Right lobe of liver (tissue), 6 donors: ENCODE measurements around the gene CCT3. TPM values are rescaled to one million over a fixed set of nuclear protein-coding genes. Genes with fewer than 3 reads are reported as not detected.
"Not testable (repeated sequence)": the region's sequence is repeated elsewhere in the genome, so short reads cannot be mapped to it uniquely, and the experiment has no call there.

Experiments
- ATAC-seq, 4 donors: fragments of 200-7000 bp; cut with Tn5 transposase; one replicate each; pipeline ENCODE4 v1.9.1; 2020; ENCODE audit warnings: mild to moderate bottlenecking in 4 of 4, moderate library complexity in 4 of 4
- DNase-seq, 3 donors: peaks; one replicate each; pipeline ENCODE4 v3.0.0-alpha.2; 2020
- H3K27ac ChIP-seq, 3 donors: fragments of 200-600 bp; one replicate each; pipeline ENCODE4 v1.8.0; 2022
- H3K27me3 ChIP-seq, 2 donors: fragments of 200-600 bp; one replicate each; pipeline ENCODE4 v1.8.0; 2022
- H3K36me3 ChIP-seq, 4 donors: fragments of 200-600 bp; sonication (generic) in 1 of 4; one replicate each; pipeline versions ENCODE4 v1.5.1 to v1.8.0; 2017 to 2022; ENCODE audit warnings: control low read depth in 1 of 4
- H3K4me1 ChIP-seq, 4 donors: fragments of 200-600 bp; sonication (generic) in 1 of 4; one replicate each; pipeline versions ENCODE4 v1.5.1 to v1.8.0; 2017 to 2022; ENCODE audit warnings: control low read depth in 1 of 4
- H3K4me3 ChIP-seq, 3 donors: fragments of 200-600 bp; one replicate each; pipeline ENCODE4 v1.8.0; 2022
- H3K9me3 ChIP-seq, 4 donors: fragments of 200-600 bp; sonication (generic) in 1 of 4; one replicate each; pipeline versions ENCODE4 v1.5.1 to v1.8.0; 2017 to 2022; ENCODE audit warnings: control low read depth in 1 of 4
- CTCF ChIP-seq, 4 donors: fragments of 200-600 bp in 3 of 4; fragments of 450-650 bp in 1 of 4; IDR thresholded peaks; one replicate each; pipeline versions ENCODE4 v1.5.1 to v1.8.0; 2016 to 2022; ENCODE audit warnings: antibody characterized with exemption in 4 of 4, mild to moderate bottlenecking in 2 of 4
- POLR2A ChIP-seq: fragments of 450-650 bp; IDR thresholded peaks from one replicate; pipeline ENCODE4 v1.6.1; 2017; ENCODE audit warnings: antibody characterized with exemption, mild to moderate bottlenecking
- WGBS: methylation state at CpG from one replicate; pipeline ENCODE4 v1.1.6; 2018; ENCODE audit warnings: low coverage, low lambda C conversion rate; ENCODE audit not compliant: insufficient coverage; ENCODE audit errors: missing lambda C conversion rate; 5-methylcytosine and 5-hydroxymethylcytosine counted together
- intact Hi-C, 2 donors: fragments of 100-400 bp; cut with DNase I; formaldehyde crosslinking; loops; one replicate each; pipeline versions ENCODE4 v1.11.2 to v1.14.1; 2022
- total RNA-seq, 6 experiments: library from RNA; depleted of rRNA in 2 of 6; stranded (reverse); fragments of >200 nt in 2 of 6; fragmentation: NEBNext Ultra II Directional in 3 of 6; extraction: Animal tissue kit (Norgen Biotek cat#: 25700) in 3 of 6; gene quantifications; one replicate each; pipeline versions ENCODE4 v1.1.0 to v1.2.4, GENCODE V29; 2016 to 2023
- donor health status: DM: no; HTN: yes; CAD: no.
- donor health status: DM: no; HTN: no; CAD: no.
- donor health status: DM: no; HTN: no; CAD: no.
- donor health status: DM: no; HTN: yes; CAD: no.
- donor health status: DM: no; HTN: yes; CAD: no.

CCT3 gene
- total RNA-seq, 6 experiments from 2014 or later, result 79.3 to 179 (median 115) TPM

GRCh38 chr1:156372265-156372586, 34.1 kb upstream of the CCT3 start:
- ATAC-seq, result no peak
- intact Hi-C loops, result no loop called here
- DNase-seq, result no peak
- H3K36me3 ChIP-seq, result no peaks in the 10 kb centered on the region
- no peak overlapping the region for H3K4me3 ChIP-seq
- peaks cover 0 to 23% (median 0%) of the 10 kb centered on the region in 4 donors for H3K4me1 ChIP-seq
- H3K27me3 ChIP-seq, result no peaks in the 10 kb centered on the region
- H3K9me3 ChIP-seq, result no peaks in the 10 kb centered on the region
- TF ChIP-seq CTCF (IDR thresholded peaks at IDR 0.05) (no peak), POLR2A (no peak)
- no peak overlapping the region for H3K27ac ChIP-seq

- no peak overlapping the region for H3K4me3 ChIP-seq
Measured at GRCh38 chr1:156371553-156372264, 33.6 kb upstream of the CCT3 start.

GRCh38 chr1:156369685-156370286, 31.7 kb upstream of the CCT3 start:
- H3K27ac ChIP-seq, H3K36me3 ChIP-seq, H3K27me3 ChIP-seq, DNase-seq, ATAC-seq, intact Hi-C loops, H3K9me3 ChIP-seq: not testable (repeated sequence)
- WGBS, result 75% methylated on average over 9 of the region's 10 CpGs
- H3K4me1 ChIP-seq, result peaks cover 0 to 23% (median 0%) of the 10 kb centered on the region in 4 donors
- peak overlapping the region in 2 of 3 donors; percentile 55 to 65 for H3K4me3 ChIP-seq

More at GRCh38 chr1:156371553-156372264, 33.6 kb upstream of the CCT3 start:
- Histone ChIP-seq H3K4me1 (peaks cover 0 to 23% (median 0%) of the 10 kb centered on the region in 4 donors), H3K36me3 (no peaks in the 10 kb centered on the region), H3K27me3 (no peaks in the 10 kb centered on the region), H3K9me3 (no peaks in the 10 kb centered on the region), H3K27ac (no peak overlapping the region)
- TF ChIP-seq POLR2A, result no peak
- no peak for TF ChIP-seq CTCF (IDR thresholded peaks at IDR 0.05)
- ATAC-seq (peak; percentile 21 to 58 (median 40)), DNase-seq (peak; percentile 61 to 80 (median 62))
- WGBS, result 32% methylated on average over 6 of the region's 7 CpGs
- intact Hi-C loops, result no loop called here

GRCh38 chr1:156368889-156369684, 31.0 kb upstream of the CCT3 start, which contains the start of gene RHBG:
RHBG (plus strand) TSS chr1:156369211; CDS start chr1:156369250, 39 bp downstream.
- Histone ChIP-seq H3K4me3 (peak within 1 kb of the TSS; percentile 37 to 65 (median 55)), H3K27ac (peak within 1 kb of the TSS in 2 of 3 donors; percentile 7 to 11), H3K27me3 (no peaks in the 10 kb centered on the region), H3K4me1 (peaks cover 0 to 23% (median 0%) of the 10 kb centered on the region in 4 donors), H3K9me3 (no peaks in the 10 kb centered on the region), H3K36me3 (no peaks in the 10 kb centered on the region)
- no peak for TF ChIP-seq POLR2A
- no peak for TF ChIP-seq CTCF (IDR thresholded peaks at IDR 0.05)
- intact Hi-C loops, result no loop called here
- 6% methylated on average over 19 of the region's 48 CpGs for WGBS
- peak; percentile 88 to 93 (median 92) for ATAC-seq
- DNase-seq, result peak; percentile 76 to 85 (median 80)
